RKO (cell line): ENCODE measurements around the gene CTNND2.

Experiments used
- DNase-seq: peaks from one replicate; pipeline ENCODE4 v3.0.0-alpha.2; 2016; ENCODE audit warnings: low spot score

The CTNND2 gene

GRCh38 chr5:11248966-11249365, 655.3 kb downstream of the CTNND2 start:
- DNase-seq = no peak

GRCh38 chr5:11247224-11247623, 657.0 kb downstream of the CTNND2 start:
- no peak for DNase-seq

GRCh38 chr5:11240293-11241190, 663.7 kb downstream of the CTNND2 start:
- DNase-seq = no peak

- DNase-seq = no peak
Measured at GRCh38 chr5:11239261-11240015, 664.8 kb downstream of the CTNND2 start.

- no peak for DNase-seq
Measured at GRCh38 chr5:11234501-11234911, 669.7 kb downstream of the CTNND2 start.

- DNase-seq = no peak
Measured at GRCh38 chr5:11230890-11231289, 673.4 kb downstream of the CTNND2 start.

- no peak for DNase-seq
Measured at GRCh38 chr5:11227064-11227463, 677.2 kb downstream of the CTNND2 start.

GRCh38 chr5:11224436-11225187, 679.6 kb downstream of the CTNND2 start:
- no peak for DNase-seq

GRCh38 chr5:11222169-11222568, 682.1 kb downstream of the CTNND2 start:
- DNase-seq = no peak

GRCh38 chr5:11214864-11215644, 689.2 kb downstream of the CTNND2 start:
- no peak for DNase-seq

- DNase-seq = no peak
Measured at GRCh38 chr5:11212706-11213105, 691.5 kb downstream of the CTNND2 start.

GRCh38 chr5:11197726-11198125, 706.5 kb downstream of the CTNND2 start:
- DNase-seq = no peak

- DNase-seq = no peak
Measured at GRCh38 chr5:11191673-11192072, 712.6 kb downstream of the CTNND2 start.

- DNase-seq = peak; percentile 54
Measured at GRCh38 chr5:11182441-11183080, 721.7 kb downstream of the CTNND2 start.

GRCh38 chr5:11181940-11182339, 722.3 kb downstream of the CTNND2 start:
- no peak for DNase-seq

- no peak for DNase-seq
Measured at GRCh38 chr5:11180890-11181289, 723.4 kb downstream of the CTNND2 start.

GRCh38 chr5:11177999-11178711, 726.1 kb downstream of the CTNND2 start:
- peak; percentile 44 for DNase-seq

- DNase-seq = no peak
Measured at GRCh38 chr5:11174591-11174990, 729.7 kb downstream of the CTNND2 start.

- no peak for DNase-seq
Measured at GRCh38 chr5:11172484-11172883, 731.8 kb downstream of the CTNND2 start.

GRCh38 chr5:11171236-11171635, 733.0 kb downstream of the CTNND2 start:
- DNase-seq = no peak
